RWPE1 (cell line): Measurements from ENCODE around the gene ANO9.
"Not testable (repeated sequence)": the region's sequence is repeated elsewhere in the genome, so short reads cannot be mapped to it uniquely, and the experiment has no call there.

Experiments
- CTCF ChIA-PET: fragments of 350-600 bp; sonication (Branson Sonifier 250); formaldehyde crosslinking; extraction: SDS; loops from one replicate; lab custom pipeline; 2021; lab: Yijun Ruan, JAX
- POLR2A ChIA-PET: fragments of 400-600 bp; formaldehyde crosslinking; extraction: SDS; loops from one replicate; lab custom pipeline; 2020; ENCODE audit warnings: antibody characterized with exemption; ENCODE audit not compliant: low non-redundant PET; lab: Yijun Ruan, JAX
- DNase-seq: peaks from one replicate; pipeline ENCODE4 v3.0.0; 2012; ENCODE audit warnings: low spot score
- H3K27ac ChIP-seq: fragments of 450-650 bp; 2 replicates; pipeline ENCODE4 v1.5.1; 2017
- CTCF ChIP-seq: fragments of 450-650 bp; conservative IDR thresholded peaks from 2 replicates; pipeline ENCODE4 v1.5.1; 2017; ENCODE audit warnings: low read depth, mild to moderate bottlenecking

ANO9 gene

GRCh38 chr11:405954-406795 lies 35.6 kb downstream of the ANO9 start:
- ChIA-PET CTCF (interaction anchor here (0.7 to 1.8 kb wide), 5 partner anchors 10 to 49 kb away, joined by 3 to 9 read pairs (median 5); partner anchors contain the start of gene PTDSS2), POLR2A (no interaction called here)
- H3K27ac ChIP-seq, result peak overlapping the region; percentile 79
- DNase-seq, result no peak
- TF ChIP-seq CTCF, result no peak

- ChIA-PET CTCF (interaction anchor here (1.0 to 1.4 kb wide), 2 partner anchors 43 to 45 kb away, joined by 5 to 7 read pairs; partner anchors contain the start of gene PTDSS2), POLR2A (interaction anchor here (0.7 kb wide), 1 partner anchor 23 kb away, joined by 3 read pairs; no protein-coding TSS in a partner anchor)
- DNase-seq, result no peak
- no peak for TF ChIP-seq CTCF
- peak overlapping the region; percentile 79 for H3K27ac ChIP-seq
These were observed 36.4 kb downstream of the ANO9 start for GRCh38 chr11:405323-405953.

DNA sequence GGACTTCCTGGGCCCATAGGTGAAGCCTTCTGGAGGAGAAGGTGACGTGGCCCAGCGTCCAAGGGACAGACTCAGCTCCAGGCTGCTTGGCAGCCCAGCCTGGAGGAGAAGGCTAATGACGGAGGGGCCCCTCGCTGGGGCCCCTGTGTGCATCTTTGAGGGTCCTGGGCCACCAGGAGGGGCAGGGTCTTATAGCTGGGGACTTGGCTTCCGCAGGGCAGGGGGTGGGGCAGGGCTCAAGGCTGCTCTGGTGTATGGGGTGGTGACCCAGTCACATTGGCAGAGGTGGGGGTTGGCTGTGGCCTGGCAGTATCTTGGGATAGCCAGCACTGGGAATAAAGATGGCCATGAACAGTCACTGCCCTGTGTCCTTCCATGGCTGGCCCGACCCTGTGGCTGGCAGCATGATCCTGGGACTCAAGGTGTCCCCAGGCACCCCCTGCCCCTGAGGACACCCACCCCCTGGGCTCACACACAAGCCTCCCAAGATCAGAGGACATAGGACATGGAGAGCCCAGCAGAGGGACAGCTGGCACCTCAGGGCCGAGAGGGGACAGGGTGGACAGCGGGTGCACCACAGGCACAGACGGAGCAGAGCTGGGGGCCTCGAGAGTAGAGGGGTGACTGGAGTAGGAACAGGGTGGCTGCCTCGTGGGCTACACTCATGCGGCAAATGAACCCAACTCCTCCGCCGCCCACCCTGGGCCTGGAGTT lies 37.1 kb downstream of the ANO9 start:
- POLR2A ChIA-PET, result interaction anchor here (0.7 kb wide), 1 partner anchor 22 kb away, joined by 3 read pairs; no protein-coding TSS in a partner anchor
- H3K27ac ChIP-seq, result peak overlapping the region; percentile 79
- TF ChIP-seq CTCF, result no peak
- DNase-seq, result no peak
- CTCF ChIA-PET, result interaction anchor here (0.6 to 1.0 kb wide), 2 partner anchors 21 to 43 kb away, joined by 3 read pairs; no protein-coding TSS in a partner anchor

GRCh38 chr11:403761-404431 lies 37.9 kb downstream of the ANO9 start:
- no peak for TF ChIP-seq CTCF
- DNase-seq, result no peak
- no peak overlapping the region; the same call in 1 of the 2 replicates for H3K27ac ChIP-seq
- ChIA-PET POLR2A (no interaction called here), CTCF (interaction anchor here (0.6 to 1.0 kb wide), 2 partner anchors 22 to 44 kb away, joined by 3 read pairs; no protein-coding TSS in a partner anchor)

GRCh38 chr11:403021-403760 lies 38.6 kb downstream of the ANO9 start:
- no peak for DNase-seq
- TF ChIP-seq CTCF, result no peak
- POLR2A ChIA-PET, result no interaction called here
- H3K27ac ChIP-seq, result no peak overlapping the region
- CTCF ChIA-PET, result no interaction called here

DNA sequence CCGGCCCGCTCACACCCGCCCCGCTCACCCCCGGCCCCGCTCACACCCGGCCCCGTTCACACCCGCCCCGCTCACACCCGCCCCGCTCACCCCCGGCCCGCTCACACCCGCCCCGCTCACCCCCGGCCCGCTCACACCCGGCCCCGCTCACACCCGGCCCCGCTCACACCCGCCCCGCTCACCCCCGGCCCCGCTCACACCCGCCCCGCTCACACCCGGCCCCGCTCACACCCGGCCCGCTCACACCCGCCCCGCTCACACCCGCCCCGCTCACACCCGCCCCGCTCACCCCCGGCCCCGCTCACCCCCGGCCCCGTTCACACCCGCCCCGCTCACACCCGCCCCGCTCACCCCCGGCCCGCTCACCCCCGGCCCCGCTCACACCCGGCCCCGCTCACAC lies 40.6 kb downstream of the ANO9 start:
- H3K27ac ChIP-seq, CTCF ChIA-PET, DNase-seq, POLR2A ChIA-PET: not testable (repeated sequence)
